Mononuclear cell (primary cell): ENCODE results near the gene MTIF3. TPM values are rescaled to one million over a fixed set of nuclear protein-coding genes. Genes with fewer than 3 reads are reported as not detected.

ENCODE experiments used
- total RNA-seq: library from RNA; depleted of rRNA; stranded (reverse); fragments of >200 nt; gene quantifications from one replicate; pipeline ENCODE4 v1.2.3, GENCODE V29; 2012

MTIF3 gene
- total RNA-seq, 1 donor, result 29.7 TPM

Other genes starting within 250 kb of the MTIF3 start
- 1,901 TPM for gene RPL21, start 199.0 kb downstream of the MTIF3 start, total RNA-seq
- 2.7 TPM for gene RASL11A, start 179.7 kb downstream of the MTIF3 start, total RNA-seq
- gene GTF3A, start 25.9 kb downstream of the MTIF3 start, total RNA-seq, result 242 TPM
- gene LNX2, start 170.0 kb upstream of the MTIF3 start, total RNA-seq, result 4.8 TPM
- gene POLR1D, start 171.3 kb upstream of the MTIF3 start, total RNA-seq, result 156 TPM